ENCODE results near the gene SPAG16. TPM values are rescaled to one million over a fixed set of nuclear protein-coding genes. Genes with fewer than 3 reads are reported as not detected.

The SPAG16 gene
- total RNA-seq, 1 donor from 2014 or later = 16.7 TPM

- Mint-ChIP-seq H3K4me3 (ENCODE audit: unreplicated experiment) (no peak overlapping the region), H3K4me1 (ENCODE audit: low read depth, unreplicated experiment) (peaks cover 10% of the 10 kb centered on the region), H3K9me3 (ENCODE audit: unreplicated experiment) (no peaks in the 10 kb centered on the region), H3K27me3 (ENCODE audit: low read depth, unreplicated experiment) (no peaks in the 10 kb centered on the region), H3K36me3 (ENCODE audit: low read depth, unreplicated experiment) (no peaks in the 10 kb centered on the region), H3K27ac (ENCODE audit: unreplicated experiment) (no peak overlapping the region)
- DNase-seq (ENCODE audit: low read depth) (peak; percentile 14), FAIRE-seq (no peak)
- H4K20me1 ChIP-seq (ENCODE audit: insufficient read depth, low read length) = no peaks in the 10 kb centered on the region
- H2AFZ ChIP-seq (ENCODE audit: low read depth, low read length) = no peak overlapping the region
- H3K9me3 ChIP-seq (ENCODE audit: insufficient read depth, low read depth, low read length) = no peaks in the 10 kb centered on the region
- no peaks in the 10 kb centered on the region for H3K79me2 ChIP-seq (ENCODE audit: insufficient read depth, low read length)
- H3K36me3 ChIP-seq (ENCODE audit: insufficient read depth, low read length) = no peaks in the 10 kb centered on the region
- H3K4me3 ChIP-seq (ENCODE audit: insufficient read depth, low read depth, low read length) = no peak overlapping the region
- TF ChIP-seq CTCF (IDR thresholded peaks at IDR 0.05; ENCODE audit: insufficient read depth, low read depth, low read length) (no peak), EZH2 (IDR thresholded peaks at IDR 0.05; ENCODE audit: insufficient read depth, low read length) (no peak)
- no peaks in the 10 kb centered on the region for H3K4me1 ChIP-seq (ENCODE audit: insufficient read depth, low read length)
- H3K9ac ChIP-seq (ENCODE audit: low read length) = no peak overlapping the region
- no peak overlapping the region for H3K27ac ChIP-seq (ENCODE audit: low read depth, low read length)
- no peaks in the 10 kb centered on the region for H3K27me3 ChIP-seq (ENCODE audit: insufficient read depth, low read length)
- H3K4me2 ChIP-seq (ENCODE audit: low read length) = no peak overlapping the region
Measured at GRCh38 chr2:214127170-214127569, 842.9 kb downstream of the SPAG16 start.

DNA sequence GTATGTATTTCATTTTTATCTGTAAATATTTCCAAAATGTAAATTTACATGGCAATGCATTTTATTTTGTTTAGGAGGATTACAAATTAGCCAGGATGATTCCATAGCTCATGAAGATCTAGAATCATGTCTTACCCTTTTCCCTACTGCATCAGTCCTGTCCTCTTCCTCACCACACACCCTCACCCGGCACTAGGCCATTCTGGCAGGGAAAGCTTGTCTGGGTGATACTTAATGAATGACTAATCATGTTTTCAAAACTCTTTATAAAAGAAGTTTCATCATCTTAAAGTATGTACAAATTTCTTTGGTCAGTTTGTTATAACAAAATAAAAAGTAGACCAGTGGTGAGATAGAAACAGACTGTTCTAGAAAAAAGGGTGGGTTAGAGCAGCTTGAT is 843.3 kb downstream of the SPAG16 start:
- Mint-ChIP-seq H3K4me3 (ENCODE audit: unreplicated experiment) (no peak overlapping the region), H3K27ac (ENCODE audit: unreplicated experiment) (peak overlapping the region; percentile 13), H3K36me3 (ENCODE audit: low read depth, unreplicated experiment) (no peaks in the 10 kb centered on the region), H3K27me3 (ENCODE audit: low read depth, unreplicated experiment) (no peaks in the 10 kb centered on the region), H3K4me1 (ENCODE audit: low read depth, unreplicated experiment) (peaks cover 10% of the 10 kb centered on the region), H3K9me3 (ENCODE audit: unreplicated experiment) (no peaks in the 10 kb centered on the region)
- no peaks in the 10 kb centered on the region for H4K20me1 ChIP-seq (ENCODE audit: insufficient read depth, low read length)
- H2AFZ ChIP-seq (ENCODE audit: low read depth, low read length) = no peak overlapping the region
- no peaks in the 10 kb centered on the region for H3K4me1 ChIP-seq (ENCODE audit: insufficient read depth, low read length)
- FAIRE-seq = no peak
- H3K4me2 ChIP-seq (ENCODE audit: low read length) = no peak overlapping the region
- H3K4me3 ChIP-seq (ENCODE audit: insufficient read depth, low read depth, low read length) = no peak overlapping the region
- no peaks in the 10 kb centered on the region for H3K79me2 ChIP-seq (ENCODE audit: insufficient read depth, low read length)
- no peak for TF ChIP-seq EZH2 (IDR thresholded peaks at IDR 0.05; ENCODE audit: insufficient read depth, low read length)
- TF ChIP-seq CTCF (IDR thresholded peaks at IDR 0.05; ENCODE audit: insufficient read depth, low read depth, low read length) = no peak
- no peak overlapping the region for H3K27ac ChIP-seq (ENCODE audit: low read depth, low read length)
- no peaks in the 10 kb centered on the region for H3K9me3 ChIP-seq (ENCODE audit: insufficient read depth, low read depth, low read length)
- H3K27me3 ChIP-seq (ENCODE audit: insufficient read depth, low read length) = no peaks in the 10 kb centered on the region
- no peaks in the 10 kb centered on the region for H3K36me3 ChIP-seq (ENCODE audit: insufficient read depth, low read length)
- DNase-seq (ENCODE audit: low read depth) = peak; percentile 55
- H3K9ac ChIP-seq (ENCODE audit: low read length) = no peak overlapping the region

DNA sequence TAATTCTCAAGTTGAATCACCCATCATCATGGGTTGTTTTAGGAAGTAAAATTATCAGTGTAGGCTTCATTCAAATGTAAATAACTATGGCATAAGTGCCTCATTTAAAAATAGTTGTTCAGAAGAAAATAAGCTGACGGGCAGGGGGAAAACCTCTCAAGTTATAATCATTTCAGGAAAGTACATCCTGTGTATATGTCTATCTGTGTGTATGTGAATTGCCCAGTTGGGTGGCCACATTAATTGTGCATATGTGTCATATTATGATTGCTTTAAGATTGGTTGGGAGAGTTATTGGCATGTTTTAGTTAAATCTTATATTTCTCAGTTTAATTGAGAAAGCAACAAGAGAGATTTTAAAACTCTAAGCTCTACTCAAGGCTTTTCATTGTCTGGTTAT is 843.8 kb downstream of the SPAG16 start:
- no peak overlapping the region for H3K27ac Mint-ChIP-seq (ENCODE audit: unreplicated experiment)
- no peak overlapping the region for H2AFZ ChIP-seq (ENCODE audit: low read depth, low read length)
- H3K36me3 ChIP-seq (ENCODE audit: insufficient read depth, low read length) = no peaks in the 10 kb centered on the region
- no peak overlapping the region for H3K9ac ChIP-seq (ENCODE audit: low read length)
- FAIRE-seq = no peak
- no peaks in the 10 kb centered on the region for H3K79me2 ChIP-seq (ENCODE audit: insufficient read depth, low read length)
- H3K36me3 Mint-ChIP-seq (ENCODE audit: low read depth, unreplicated experiment) = no peaks in the 10 kb centered on the region
- H4K20me1 ChIP-seq (ENCODE audit: insufficient read depth, low read length) = no peaks in the 10 kb centered on the region
- no peaks in the 10 kb centered on the region for H3K9me3 Mint-ChIP-seq (ENCODE audit: unreplicated experiment)
- H3K9me3 ChIP-seq (ENCODE audit: insufficient read depth, low read depth, low read length) = no peaks in the 10 kb centered on the region
- no peak overlapping the region for H3K4me3 ChIP-seq (ENCODE audit: insufficient read depth, low read depth, low read length)
- no peak for DNase-seq (ENCODE audit: low read depth)
- no peak overlapping the region for H3K4me3 Mint-ChIP-seq (ENCODE audit: unreplicated experiment)
- TF ChIP-seq CTCF (IDR thresholded peaks at IDR 0.05; ENCODE audit: insufficient read depth, low read depth, low read length) (no peak), EZH2 (IDR thresholded peaks at IDR 0.05; ENCODE audit: insufficient read depth, low read length) (no peak)
- no peaks in the 10 kb centered on the region for H3K4me1 ChIP-seq (ENCODE audit: insufficient read depth, low read length)
- peaks cover 10% of the 10 kb centered on the region for H3K4me1 Mint-ChIP-seq (ENCODE audit: low read depth, unreplicated experiment)
- H3K27me3 ChIP-seq (ENCODE audit: insufficient read depth, low read length) = no peaks in the 10 kb centered on the region
- H3K4me2 ChIP-seq (ENCODE audit: low read length) = no peak overlapping the region
- H3K27ac ChIP-seq (ENCODE audit: low read depth, low read length) = no peak overlapping the region
- H3K27me3 Mint-ChIP-seq (ENCODE audit: low read depth, unreplicated experiment) = no peaks in the 10 kb centered on the region

All from astrocyte (in vitro differentiated cells and primary cell).